H54 (cell line): ENCODE measurements around the gene GRB2.
A peak's percentile ranks its signal among the peaks of the same experiment; 100 is the strongest.

ENCODE experiments used
- DNase-seq: peaks from one replicate; pipeline ENCODE4 v3.0.0; 2011; ENCODE audit warnings: low spot score, mixed read lengths; ENCODE audit not compliant: insufficient read length
- FAIRE-seq: peaks from 3 replicates; lab custom pipeline; 2011; peaks lifted over from hg19 to GRCh38; lab: Jason Lieb, UNC
- POLR2A ChIP-seq: IDR thresholded peaks from 2 replicates; pipeline ENCODE4 v1.6.1; 2011; ENCODE audit warnings: low read depth, mild to moderate bottlenecking, low read length

Gene GRB2

DNA sequence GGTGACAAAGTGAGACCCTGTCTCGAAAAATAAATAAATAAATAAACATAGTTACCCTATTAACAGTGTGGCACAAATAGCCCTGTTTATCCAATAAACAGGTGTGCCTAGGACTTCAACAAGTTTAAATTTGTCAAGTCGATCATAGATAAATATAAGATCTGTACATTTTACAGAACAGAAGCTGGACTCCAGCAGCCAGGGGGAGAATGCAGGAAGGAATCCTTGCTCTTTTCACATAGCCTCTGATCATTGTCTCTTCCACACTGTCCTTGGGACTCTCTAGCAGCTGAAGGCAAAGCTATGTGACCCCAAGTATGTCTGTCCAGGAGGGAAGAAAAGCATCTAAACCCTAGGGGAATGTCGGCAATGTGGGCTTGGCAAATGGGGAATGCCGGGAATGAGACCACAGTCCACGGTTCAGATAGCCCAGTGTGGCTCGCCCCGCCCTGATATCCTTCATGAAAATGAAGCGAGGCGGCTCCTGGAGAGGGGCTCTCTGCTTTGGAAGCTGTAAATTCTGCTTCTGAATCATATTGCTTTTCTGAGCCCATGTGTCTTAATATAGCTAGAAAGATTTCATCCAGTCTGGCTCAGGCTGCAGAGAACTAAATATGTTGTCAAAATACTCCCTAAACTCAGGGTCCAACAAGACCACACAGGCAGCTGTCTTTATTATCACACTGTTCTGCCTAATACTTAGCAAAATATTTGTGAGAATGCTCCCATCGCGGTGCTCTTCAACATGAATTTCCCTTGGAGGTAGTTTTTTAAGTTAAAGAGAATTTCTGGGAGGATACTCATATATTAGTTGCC, 24.9 kb upstream of the GRB2 start:
- FAIRE-seq: no peak
- DNase-seq: peak; percentile 57
- TF ChIP-seq POLR2A: 0 out of 2 replicates have a peak, but pooled peaks have one; percentile 15

DNA sequence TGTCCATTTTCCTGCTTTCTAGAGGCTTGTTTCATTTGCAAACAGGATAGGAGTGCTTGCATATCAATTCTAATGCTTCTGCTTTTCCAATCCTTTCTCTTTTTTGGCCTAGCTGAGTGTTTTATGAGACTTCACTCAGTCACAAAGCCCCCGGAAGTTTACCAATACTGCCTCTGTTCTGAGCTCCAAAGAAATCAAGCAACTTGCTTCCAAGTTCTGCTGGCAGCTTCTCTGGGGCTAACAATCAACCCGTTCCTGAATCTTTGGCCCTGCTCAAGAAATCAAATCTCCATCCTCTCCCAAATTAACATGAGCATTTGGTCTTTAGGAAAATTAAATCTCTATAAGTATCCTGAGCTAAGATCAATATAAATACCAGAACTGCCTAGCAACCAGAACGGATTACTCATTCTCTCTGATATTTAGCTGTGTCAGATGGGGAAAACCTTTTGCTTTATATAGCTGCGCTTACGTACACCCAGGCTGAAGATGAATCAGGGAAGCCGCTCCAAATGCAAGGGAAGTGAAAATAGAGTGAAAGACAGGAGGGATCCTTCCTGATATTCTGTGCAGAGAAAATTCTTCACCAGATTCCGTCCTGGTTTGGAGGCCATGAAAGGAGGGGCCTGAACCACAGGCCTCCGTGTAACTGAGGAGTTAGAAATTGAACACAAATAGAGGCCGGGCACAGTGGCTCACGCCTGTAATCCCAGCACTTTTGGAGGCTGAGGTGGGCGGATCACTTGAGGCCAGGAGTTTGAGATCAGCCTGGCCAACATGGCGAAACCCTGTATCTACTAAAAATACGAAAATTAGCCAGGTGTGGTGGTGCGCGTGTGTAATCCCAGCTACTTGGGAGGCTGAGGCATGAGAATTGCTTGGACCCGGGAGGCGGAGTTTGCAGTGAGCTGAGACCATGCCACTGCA, 23.3 kb upstream of the GRB2 start:
- peak; percentile 15 for FAIRE-seq
- TF ChIP-seq POLR2A: no peak
- DNase-seq: peak; percentile 67

GRCh38 chr17:75418531-75418930, 13.1 kb upstream of the GRB2 start:
- TF ChIP-seq POLR2A: no peak
- FAIRE-seq: no peak
- DNase-seq: no peak

GRCh38 chr17:75417054-75417580, 11.6 kb upstream of the GRB2 start:
- DNase-seq: no peak
- no peak for FAIRE-seq
- no peak for TF ChIP-seq POLR2A

DNA sequence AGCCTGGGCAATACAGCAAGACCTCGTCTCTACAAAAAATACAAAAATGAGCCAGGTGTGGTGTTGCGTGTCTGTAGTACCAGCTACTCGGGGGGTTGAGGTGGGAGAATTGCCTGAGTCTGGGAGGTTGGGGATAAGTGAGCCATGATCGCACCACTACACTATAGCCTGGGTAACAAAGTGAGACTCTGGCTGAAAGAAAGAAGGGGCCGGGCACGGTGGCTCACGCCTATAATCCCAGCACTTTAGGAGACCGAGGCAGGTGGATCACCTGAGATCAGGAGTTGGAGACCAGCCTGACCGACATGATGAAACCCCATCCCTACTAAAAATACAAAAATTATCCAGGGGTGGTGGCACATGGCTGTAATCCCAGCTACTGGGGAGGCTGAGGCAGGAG, 10.5 kb upstream of the GRB2 start:
- FAIRE-seq: no peak
- DNase-seq: no peak
- TF ChIP-seq POLR2A: no peak

DNA sequence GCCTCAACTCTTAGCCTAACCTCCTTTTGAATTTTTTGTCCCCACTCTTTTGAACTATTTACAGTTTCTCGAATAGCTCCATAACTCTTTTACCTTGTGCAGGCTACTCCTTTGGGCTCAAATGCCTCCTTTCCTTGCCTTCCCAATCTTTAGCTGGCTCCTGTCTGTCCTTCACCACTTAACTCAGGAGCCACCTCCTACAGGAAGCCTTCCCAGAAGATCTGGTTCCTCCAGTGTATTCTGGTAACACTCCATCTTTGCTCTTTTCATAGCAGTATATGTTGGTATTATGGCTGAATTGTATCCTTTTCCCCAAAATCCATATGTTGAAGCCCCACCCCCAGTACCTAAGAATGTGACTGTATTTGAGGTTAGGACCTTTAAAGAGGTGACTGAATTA, 9.0 kb upstream of the GRB2 start:
- DNase-seq (no peak), FAIRE-seq (no peak)
- TF ChIP-seq POLR2A: no peak

DNA sequence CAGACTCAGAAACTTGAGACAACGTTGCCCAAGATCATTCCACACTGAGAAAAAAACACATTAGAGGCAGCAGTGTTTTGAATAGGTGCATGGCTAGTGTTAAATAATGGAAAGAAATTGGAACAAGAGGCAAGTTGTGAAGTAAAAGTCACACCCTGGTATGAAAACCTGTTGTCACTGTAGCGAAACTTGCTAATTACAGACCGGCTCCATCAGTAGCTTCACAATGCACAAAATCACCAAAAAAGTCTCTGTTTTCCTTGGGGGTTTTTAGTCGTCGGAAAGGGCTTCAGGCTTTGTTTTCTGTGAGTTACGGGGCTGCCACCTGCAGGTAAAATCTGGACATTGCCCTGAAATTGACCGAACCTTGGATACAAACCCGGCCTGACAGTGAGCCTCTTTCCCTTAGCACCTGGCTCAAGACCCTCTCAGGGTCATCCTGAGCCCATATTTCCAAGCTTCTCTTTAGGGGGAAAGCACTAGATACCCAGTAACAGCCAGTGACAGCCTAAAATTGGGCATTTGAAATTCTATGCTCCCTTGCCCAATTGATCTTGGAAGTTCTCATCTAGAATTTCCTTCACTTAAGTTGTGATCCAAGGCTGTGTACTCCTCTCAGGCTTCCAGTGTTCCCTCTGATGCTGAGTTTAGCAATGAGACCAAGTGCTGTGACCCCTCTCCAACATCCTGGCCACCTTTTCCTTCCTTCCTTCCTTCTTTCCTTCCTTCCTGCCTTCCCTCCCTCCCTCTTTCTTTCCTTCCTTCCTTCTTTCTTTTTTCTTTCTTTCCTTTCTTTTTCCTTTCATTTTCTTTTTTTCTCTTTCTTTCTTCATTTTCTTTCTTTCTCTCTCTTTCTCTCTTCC, 7.2 kb upstream of the GRB2 start:
- TF ChIP-seq POLR2A: no peak
- DNase-seq (no peak), FAIRE-seq (peak; percentile 6)

DNA sequence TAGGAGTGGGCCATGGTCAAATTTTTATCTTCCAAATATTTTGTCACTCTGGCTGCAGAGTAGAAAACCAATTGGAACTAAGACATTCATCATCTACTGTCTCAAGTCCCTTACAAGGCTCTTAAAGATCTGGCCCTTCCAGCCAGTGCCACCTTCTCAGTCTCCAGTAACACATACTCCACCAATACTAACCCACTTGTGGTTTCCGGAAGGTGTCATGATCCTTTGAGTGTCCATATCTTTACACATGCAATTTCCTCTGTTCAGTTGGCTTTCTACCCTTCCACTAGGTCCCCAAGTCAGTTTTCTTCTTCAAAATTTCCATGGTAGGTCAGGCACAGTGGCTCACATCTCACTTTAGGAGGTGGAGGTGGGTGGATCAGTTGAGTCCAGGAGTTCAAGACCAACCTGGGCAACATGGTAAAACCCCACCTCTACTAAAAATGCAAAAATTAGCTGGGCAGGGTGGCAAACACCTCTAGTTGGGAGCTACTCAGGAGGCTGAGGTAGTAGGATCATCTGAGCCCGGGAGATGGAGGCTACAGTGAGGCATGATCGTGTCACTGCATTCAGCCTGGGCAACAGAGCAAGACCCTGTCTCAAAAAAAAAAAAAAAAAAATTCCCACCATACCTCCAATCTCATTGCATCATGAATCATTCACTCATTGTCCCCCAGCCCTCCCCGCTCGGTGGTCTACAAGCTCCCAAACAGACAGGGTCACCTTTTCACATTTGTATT, 6.0 kb upstream of the GRB2 start:
- DNase-seq (no peak), FAIRE-seq (no peak)
- no peak for TF ChIP-seq POLR2A

- no peak for TF ChIP-seq POLR2A
- DNase-seq (no peak), FAIRE-seq (no peak)
Measured at GRCh38 chr17:75410141-75410540, 4.7 kb upstream of the GRB2 start.

GRCh38 chr17:75407655-75408352, 2.3 kb upstream of the GRB2 start:
- FAIRE-seq (no peak), DNase-seq (no peak)
- TF ChIP-seq POLR2A: no peak

DNA sequence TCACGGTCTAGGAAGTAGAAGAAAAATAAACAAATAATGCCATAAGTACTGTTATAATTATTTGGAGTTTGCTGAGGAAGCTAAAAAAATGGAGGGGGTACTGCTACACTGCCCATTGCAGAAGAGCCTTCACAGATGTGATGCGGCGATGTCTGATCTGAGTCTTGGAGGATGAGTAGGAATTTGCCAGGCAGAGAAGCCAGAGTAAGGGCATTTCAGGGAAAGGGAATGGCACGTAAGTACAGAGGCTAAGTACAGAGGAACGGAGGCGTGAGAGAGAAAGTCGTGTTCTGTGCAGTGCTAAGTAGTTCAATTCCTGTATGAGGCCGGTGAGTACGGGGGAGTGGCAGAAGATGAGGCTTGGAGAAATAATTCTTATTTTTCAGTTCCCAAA, 741 bp upstream of the GRB2 start:
- no peak for TF ChIP-seq POLR2A
- DNase-seq: no peak
- no peak for FAIRE-seq

DNA sequence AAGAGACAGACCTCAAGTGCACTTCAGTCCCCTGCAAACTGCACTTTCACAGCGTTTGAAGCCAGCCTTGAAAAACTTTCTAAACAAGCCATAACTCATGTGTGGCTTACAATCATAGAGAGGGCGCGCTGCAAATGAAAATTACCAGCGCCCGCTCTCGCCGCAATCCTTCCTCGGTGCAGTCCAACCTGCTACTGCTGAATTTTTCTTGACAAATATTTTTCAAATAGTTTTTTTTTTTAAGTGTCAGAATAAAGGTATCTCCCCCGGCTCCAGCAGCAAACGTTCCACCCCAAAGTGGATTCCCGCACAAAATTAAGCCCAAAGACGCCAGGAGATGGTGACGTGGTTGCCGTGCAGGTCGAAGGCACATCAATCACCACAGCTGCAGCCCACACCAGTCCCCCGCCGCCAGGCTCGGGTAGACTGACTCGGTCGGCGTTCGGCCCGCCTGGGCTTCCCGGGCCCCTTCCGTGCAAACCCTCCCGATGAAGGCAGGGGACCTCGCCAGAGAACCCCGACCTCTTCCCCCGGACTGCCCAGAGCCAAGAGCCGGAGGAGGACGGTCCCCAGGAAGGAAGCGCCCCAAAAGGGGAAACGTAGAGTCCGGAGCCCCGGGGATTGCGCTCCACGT, 630 bp downstream of the GRB2 start:
- no peak for TF ChIP-seq POLR2A

More for the DNA sequence above, 630 bp downstream of the GRB2 start:
- no peak for FAIRE-seq
- peak; percentile 48 for DNase-seq
